ENCODE data around the gene TSFM.

Gene TSFM

DNA sequence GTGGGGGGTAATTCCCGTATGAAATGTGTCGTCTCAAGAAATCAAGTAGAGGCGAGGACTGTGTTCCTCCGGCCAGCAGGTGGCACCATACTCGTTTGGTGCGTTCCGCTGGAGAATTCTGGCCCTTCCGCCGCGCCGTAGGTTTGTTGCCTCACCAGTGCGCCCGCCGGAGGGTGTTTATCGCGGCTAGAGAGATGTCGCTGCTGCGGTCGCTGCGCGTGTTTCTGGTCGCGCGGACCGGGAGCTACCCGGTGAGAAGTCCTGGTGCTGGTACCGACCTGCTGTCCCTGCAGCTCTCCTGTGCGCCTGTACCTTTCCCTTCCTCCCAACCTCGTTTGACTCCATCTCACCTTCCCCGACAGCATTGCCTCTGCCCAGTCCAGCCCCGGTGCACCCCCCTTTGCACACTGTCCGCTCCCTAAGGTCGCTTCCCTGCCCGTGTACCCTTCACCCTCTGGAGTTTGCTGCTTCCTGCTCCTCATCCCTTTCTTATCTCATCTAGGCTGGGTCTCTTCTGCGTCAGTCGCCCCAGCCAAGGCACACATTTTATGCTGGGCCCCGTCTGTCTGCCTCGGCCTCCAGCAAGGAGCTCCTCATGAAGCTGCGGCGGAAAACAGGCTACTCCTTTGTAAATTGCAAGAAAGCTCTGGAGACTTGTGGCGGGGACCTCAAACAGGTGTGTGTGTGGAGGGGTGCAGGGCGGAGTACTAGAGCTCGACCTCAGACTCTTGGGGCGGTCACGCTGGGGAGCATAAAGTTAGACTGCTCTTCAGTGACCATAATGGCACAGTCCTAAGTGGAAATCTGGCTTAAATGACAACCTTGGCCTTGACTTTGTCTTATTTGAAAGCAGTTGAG is at the start of gene TSFM:
TSS of gene TSFM (plus strand) at position 180 of the 858 bp plus-strand sequence. CDS start at position 195, 15 bp downstream.
- peak; percentile 41 for DNase-seq

DNA sequence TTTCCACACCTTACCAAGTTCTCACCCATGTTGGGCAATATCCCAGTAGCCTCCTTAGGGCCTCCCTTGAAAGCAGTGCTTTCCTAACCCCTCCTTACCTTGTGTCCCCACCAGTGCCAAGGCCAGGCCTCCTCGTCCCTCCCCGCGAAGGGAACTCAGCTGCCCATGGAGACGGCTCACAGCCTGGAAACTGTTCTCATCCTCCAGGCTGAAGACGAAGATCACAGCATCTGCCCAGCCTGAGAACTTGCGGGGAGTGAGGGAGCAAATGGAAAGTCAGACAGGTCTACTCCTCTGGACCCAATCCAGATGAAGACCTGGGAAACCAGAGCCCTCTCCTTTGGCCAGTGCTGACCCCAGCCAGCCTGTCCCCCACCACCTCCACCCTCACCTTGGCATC is 48.7 kb upstream of the TSFM start:
- DNase-seq: no peak

DNA sequence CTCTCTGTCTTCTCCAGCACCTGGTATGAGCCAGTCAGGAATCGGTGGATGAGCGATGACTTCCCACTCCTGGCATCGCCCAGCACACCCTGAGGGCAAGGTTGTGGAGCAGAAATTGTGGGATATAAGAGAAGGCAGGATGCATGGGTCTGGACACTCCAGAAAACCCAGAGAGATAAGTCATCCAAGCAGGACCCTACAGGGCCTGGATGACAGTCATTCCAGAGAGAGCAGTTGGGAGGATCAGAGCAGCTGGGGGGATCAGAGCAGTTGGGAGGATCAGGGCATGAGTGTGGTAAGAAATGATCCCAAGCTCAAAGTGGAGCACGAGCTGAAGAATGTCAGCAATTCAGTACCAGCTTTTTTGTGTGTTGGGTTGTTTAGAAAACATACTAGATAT is 48.0 kb upstream of the TSFM start:
- DNase-seq: no peak

DNA sequence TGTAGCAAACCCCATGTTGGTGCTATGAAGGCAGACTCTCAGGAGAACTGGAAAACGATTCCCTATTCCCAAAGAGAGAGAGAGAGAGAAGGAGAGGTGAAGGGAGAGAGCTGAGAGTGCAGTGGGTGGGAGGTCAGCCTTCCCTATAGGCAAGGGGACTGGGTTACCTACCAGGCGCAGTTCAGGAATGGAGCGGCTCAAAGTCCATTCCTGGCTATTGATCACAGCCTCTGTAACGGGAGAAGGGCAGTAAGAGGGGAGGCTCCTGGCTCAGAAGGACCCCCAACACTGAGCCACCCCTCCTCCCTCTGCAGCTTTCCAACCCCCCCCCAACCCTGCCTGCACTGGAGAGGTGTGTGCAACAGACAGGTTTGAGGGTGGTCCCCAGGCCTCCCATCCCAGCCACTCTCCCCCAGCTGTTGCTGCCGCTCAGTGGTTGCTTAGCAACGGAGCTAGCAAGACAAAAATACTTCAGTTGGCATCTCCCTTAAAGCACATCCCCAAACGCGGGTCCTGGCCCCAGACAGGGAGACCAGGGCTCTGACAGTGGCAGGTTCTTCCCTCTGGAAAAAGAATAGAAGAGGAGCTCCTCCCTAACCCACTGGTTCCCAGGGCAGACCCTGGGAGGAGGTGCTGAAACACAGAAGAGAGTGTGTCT is 47.3 kb upstream of the TSFM start:
- no peak for DNase-seq

DNA sequence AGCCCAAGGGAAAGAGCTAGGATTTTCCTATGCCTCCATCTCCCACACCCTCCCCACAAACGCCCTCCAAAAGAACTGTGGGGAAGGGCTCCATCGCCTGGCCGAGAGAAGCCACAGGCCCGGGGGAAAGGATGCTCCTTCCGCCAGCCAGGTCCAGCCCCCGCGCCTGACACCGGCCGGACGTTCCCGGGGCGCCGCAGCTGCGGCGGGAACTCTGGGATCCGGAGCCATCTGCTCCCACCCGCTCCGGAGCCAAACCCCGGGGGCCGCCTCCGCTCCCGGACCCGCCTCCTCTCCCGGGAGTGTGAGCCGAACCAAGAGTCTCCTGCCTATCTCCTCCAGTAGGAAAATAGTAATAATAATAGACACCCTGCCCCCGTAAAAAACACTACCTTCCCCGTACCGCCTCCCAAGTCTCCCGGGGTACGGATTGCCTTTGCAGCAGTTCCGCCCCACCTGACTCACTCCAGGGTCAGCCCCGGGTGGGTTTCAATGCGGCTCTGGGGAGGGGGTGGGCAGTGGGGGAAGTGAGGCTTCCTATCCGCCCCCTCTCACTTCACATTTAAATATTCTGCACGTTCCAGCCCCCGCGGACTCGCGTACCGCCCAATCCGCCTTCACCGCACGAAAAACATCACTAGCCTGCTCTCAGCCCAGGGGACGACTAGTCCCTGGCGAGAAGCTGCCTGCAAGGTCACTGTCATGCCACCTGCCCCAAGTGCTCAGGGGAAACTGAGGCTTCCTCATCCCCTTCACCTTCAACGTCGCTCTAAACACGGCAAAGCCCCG is 46.4 kb upstream of the TSFM start:
- no peak for DNase-seq

DNA sequence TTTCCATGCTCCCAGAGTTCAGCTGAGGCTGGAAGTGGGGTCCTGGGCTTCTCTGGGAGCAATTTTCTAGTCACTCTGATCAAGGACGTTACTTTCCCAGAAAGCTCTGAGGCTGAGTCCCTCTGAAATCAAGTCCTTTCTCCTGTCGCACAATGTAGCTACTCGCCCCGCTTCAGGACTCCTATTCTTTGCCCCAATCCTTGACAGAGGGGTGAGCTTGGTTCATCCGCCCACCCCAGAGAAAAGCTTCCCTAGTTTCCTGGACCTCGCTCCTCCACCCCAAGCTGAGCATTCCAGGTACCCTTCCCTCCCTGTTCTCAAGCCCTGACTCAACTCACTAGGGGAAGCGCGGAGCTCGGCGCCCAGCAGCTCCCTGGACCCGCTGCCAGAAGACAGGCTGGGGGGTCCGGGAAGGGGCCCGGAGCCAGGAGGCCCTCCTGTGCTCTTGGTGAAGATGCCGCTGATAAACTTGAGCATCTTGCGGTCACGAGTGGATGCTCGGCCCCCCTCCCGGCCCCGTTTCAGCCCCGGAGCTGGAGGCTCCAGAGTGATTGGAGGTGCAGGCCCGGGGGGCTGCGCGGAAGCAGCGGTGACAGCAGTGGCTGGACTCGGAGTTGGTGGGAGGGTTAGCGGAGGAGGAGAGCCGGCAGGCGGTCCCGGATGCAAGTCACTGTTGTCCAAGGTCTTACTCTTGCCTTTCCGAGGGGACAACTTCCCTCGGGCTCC is 45.7 kb upstream of the TSFM start:
- DNase-seq: no peak

DNA sequence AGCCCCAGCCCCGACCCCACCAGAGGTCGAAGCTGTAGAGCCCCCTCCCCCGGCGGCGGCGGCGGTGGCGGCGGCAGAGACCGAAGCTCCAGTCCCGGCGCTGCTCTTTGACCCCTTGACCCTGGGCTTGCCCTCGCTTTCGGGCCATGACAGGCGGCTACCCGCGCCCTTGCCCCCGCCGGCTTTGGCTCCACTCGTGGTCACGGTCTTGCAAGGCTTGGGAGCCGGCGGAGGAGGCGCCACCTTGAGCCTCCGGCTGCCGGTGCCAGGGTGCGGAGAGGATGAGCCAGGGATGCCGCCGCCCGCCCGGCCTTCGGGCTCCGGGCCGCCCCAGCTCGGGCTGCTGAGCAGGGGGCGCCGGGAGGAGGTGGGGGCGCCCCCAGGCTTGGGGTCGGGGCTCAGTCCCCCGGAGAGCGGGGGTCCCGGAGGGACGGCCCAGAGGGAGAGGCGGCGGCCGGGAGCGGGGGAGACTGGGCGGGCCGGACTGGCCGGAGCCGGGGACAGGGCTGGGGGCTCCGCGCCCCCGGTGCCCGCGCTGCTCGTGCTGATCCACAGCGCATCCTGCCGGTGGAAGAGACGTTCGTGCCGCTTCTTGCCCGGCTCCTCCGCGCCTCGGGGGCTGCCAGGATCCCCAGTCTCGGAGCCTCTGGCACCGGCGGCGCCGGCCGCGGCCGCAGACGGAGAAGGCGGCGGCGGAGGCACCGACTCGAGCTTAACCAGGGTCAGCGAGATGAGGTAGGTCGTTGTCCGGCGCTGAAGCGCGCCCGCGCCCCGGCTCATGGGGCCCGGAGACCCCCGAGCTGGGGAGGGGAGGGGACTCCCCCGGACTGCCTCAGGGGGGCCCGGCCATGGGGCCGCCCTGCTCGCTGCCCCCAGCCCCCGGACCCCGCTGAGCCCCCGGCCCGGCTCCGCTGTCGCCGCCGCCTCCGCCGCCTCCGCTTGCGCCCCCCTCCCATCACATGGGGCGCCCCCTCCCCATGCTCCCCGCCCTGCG is 44.8 kb upstream of the TSFM start:
- DNase-seq: no peak

DNA sequence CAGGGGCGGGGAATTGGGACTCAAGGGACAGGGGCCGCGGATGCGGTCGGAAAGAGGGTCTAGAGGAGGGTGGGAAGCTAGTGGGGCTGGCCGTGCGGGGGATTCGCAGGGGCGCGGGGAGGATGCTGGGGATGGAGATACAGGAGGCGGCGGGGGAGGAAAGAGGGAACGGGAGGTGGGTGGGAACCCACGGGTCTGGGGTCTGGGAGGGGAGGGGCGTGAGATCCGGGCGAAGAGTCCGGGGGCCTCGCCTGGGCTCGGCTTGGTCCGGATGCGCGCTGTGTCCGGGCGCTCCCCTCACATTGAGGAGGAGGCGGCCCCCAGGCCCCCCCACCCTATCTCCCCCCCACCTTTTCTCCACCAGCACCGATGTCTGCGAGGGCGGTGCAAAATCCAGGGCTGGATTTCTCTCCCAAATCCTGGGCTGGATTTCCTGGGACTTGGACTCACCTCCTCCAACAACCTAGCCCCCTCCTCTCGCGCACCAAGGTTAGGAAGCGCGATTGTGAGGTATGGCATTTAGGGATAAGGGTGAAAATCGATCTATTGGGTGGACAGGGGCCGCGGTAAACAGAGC is 43.8 kb upstream of the TSFM start, which contains the start of gene AGAP2:
TSS of gene AGAP2 (minus strand) at position 82 of the 577 bp plus-strand sequence. CDS start 496 bp downstream, outside the sequence.
- DNase-seq: no peak

DNA sequence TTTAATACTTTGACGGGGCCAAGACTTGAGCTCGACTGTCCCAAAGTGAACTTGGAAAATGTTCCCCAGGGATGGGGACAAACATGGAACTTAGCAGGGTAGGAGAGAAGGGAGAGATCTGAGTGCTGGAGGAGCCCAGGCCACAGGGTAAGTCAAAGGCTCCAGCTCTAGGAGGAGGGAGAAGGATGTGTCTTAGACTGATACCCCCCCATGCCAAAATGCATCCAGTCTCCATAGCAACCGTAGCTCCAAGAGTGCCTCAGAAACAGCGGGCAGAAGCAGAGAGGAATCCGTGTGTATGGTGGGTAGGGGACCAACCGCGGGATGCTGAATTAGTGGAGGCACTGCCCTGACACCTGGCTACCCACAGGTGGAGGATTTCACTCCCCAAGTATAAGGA is 43.2 kb upstream of the TSFM start:
- no peak for DNase-seq

DNA sequence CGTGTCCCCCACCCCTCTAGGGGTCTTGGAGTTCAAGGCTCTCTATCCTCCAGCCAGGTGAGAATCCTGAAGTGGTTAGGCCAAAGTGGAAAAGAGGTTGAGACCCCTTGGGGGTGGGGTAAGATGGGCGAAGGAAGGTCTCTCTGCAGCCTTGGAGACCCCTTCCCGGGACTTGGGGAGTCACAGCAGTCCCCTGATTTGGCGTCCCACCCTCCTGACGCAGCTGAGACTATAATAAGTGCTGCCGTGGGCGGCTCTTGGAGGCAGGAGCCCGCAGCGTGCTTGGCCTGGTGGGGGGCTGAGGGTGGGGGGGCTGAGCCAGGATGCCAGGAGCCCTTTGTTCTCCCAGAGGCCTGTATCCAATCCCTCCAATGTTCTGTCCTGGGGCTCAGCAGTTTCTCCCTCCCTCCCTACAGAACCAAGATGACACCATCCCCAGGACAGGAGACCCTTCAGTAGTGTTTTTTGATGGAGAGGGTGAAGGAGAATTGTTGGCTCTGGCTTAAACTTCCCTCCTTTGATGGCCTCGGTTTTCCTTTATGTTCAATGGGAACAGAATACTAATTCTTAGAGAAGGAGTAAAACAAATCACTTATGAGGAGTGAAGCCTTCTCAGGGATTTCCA is 42.6 kb upstream of the TSFM start:
- no peak for DNase-seq

DNA sequence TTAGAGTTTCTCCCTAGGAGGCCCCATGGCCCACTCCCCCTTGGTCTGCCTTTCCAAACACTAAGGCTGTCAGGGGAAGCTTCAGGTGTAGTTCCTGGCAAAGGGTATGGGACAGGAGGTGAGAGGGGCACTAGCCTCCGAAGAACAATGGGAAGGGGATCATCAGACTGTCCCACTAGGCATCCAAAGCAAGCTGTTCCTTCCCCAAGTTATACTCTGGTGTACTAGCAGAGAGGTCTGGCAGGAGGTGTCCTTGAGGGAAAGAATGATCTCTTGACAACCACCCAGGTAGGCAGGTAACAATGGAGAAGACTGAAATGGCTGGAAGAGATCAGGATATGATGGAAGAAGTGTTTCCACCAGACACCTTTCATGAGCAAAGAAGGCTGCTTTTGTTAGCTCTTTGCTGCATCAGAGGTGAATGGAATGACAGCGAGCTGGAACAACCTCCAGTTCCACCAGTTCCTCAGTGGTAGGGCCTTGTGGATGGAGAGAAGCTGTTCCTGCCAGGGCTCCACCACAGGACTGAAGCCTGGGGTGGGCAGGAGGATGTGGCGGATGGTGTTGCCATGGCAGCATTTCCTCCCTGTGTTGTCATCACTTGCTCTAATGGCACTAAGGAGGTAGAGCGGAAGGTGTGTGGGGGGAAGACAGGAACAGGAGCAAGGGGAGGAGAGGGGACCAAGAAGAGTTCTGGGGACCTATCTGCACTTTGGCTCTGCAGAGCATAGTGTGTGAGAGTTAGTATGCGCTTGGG is 41.8 kb upstream of the TSFM start:
- DNase-seq: no peak

DNA sequence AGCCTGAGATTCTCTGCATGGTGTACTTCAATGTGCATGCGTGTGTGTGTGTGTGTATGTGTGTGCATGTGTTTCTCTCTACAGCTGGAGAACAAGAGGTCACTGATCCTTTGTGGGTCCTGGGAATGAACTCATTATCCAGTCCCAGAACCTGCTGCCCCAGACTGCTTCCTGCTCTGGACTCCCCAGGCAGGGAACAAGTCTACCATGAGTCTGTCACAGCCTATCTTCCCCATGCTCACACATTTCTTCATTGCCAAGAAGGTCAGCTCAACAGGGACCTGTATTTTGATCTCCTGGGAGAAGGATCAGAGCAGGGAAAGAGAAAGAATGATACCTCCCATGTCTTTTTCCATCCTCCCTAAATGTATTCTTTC is 41.2 kb upstream of the TSFM start:
- no peak for DNase-seq

DNA sequence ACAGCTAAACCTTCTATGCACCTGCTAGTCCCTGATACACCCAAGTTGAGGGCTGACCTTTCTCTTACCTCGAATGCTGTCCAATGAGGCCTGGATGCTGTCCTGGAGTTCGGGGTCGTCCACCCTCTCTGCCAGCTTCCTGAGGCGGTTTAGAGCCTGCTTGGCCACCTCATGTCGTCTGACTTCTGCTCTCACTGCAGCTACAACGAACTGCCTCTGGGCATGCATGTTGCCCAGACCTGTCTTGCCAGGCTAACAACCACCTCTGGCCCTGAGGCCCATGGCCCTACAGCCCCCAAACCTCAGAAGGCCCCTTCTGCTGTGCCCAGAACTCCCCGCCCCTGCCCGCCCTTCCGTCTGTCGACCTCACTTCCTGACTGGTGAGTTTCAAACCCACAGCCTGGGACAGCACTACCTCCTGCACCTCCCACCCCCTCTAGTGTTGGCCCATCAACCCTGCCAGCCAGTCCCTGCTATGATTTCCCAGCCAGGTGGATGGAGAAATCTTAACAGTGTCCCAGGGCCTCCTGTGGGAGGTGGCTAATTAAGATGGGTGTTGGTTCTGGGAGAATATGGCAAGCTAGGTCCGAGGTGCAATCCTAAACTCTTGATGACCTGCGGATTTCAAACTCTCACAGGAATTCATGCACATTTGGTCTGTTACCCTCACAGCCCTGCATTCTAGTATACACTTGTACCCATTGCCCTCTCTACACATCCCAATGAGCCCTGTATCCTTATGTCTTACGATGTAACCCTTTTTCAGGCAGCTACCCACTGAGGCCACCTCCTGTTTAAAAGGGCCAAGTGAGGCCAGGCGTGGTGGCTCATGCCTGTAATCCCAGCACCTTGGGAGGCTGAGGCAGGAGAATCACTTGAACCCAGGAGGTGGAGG is 40.5 kb upstream of the TSFM start:
- DNase-seq: no peak

DNA sequence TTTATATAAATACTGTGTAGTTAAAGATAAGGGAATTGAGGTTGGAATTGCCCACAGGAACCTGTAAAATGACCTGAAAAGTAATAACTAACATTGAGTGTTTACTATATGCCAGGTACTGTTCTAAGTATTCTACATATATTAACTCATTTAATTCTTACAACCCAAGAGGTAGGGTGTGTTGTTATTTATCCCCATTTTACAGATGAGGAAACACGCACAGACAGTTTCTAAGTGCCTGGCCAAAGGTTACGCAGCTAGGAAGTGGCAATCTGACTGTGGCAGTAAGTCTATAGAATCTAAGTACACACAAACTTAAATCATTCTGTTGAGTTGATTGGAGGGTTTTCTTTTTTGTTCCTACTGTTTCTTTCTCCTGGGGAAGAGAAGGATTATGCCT is 38.8 kb upstream of the TSFM start:
- no peak for DNase-seq

DNA sequence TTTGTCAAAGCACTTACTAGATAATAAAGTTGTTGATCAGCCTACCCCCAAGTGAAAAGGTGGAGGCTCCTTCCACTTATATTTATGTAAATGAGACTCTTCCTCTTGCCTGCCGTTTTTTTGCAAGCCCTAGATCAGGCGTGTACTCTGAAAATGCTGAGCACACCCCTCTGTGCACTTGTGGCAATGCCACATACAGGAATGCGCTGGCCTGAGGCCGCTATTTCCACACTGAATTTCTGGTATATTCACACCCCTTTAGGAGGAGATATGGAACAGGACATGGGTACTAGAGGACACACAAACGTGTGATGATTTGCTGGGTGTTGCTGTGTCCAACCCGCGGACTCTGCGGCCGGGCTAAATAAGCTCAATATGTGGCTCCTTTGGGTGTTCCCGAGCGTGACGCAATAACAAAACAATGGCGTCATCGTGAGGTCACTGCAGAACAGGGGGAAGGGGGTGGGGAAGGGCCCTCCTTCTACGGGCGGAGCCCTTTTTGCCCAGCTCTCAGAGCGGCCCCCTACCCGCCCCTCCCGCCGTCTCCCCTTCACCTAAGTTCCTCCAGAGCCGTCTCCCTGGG is 38.3 kb upstream of the TSFM start:
- DNase-seq: no peak

DNA sequence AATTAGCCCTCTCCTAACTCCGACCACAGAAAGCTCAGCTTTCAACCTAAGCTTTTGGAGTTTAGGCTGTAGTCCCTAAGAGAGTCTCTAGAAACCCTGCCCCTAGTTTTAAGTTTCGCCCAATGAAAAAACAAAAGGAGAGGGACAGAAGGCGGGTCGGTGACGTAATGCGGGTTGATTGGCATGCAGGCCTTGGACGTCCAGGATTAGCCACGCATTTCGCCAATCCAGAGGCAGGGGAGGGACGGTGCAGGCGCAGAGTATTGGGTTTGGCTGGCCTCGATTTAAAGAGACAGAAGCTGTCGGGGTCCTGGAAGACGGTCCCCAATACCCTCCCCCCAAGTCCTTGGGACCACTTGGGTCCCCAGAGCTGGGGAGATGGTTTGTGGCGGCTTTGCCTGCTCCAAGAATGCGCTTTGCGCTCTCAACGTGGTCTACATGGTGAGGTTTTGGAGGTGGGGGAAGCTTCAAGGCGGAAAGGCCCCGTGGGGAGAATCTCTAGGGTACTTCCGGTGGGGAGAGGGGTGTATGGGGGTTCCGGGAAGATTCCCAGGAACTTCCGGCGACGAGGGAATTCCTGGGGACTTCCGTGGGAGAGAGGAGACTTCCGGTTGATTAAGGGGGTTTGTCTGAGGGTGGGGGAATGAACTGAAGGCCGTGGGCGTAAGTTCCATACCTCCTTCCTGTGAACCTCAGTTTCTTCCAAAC is 37.7 kb upstream of the TSFM start, which contains the start of gene TSPAN31:
TSS of gene TSPAN31 (plus strand) at position 263 of the 708 bp plus-strand sequence. CDS start at position 379, 116 bp downstream.
- DNase-seq: peak; percentile 84

DNA sequence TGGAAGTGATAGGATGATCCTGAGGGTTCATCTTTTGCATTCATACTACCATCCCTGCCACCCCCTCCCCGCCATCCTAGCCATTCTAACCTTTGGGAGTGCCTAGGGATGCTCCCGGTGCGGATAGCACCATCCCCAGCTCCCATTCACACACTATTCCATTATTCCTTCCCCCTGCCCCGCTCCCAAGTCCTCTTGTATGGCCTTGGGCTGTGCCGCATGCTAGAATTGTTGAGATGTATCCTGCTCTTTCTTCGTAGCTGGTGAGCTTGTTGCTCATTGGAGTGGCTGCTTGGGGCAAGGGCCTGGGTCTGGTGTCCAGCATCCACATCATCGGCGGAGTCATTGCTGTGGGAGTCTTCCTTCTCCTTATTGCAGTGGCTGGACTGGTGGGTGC is 37.1 kb upstream of the TSFM start:
- DNase-seq: no peak

DNA sequence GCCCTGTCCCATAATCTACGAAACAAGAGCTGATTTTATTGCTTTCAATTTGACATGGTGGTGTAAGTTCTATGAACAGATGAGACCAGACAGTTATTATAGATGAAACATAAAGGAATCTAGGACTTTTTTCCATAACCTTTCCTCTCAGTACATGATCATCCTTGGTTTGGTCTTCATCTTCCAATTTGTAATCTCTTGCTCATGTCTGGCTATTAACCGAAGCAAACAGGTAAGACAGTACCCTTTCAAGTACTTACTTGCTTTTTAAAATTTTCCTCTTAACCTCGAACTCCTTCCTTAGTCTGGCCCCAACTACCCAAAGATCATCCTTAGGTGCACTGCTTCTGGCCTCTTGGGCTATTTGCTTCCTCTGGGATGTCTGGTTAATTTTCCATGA is 36.6 kb upstream of the TSFM start:
- DNase-seq: no peak
